HUDEP-2 (cell line): ENCODE data around the gene TSPAN4.

Experiments used
- DNase-seq, 76 experiments: peaks; one replicate each; lab custom pipeline; 2025; ENCODE audit not compliant: unreplicated experiment in 76 of 76; lab: John Stamatoyannopoulos, UW

The TSPAN4 gene

DNA sequence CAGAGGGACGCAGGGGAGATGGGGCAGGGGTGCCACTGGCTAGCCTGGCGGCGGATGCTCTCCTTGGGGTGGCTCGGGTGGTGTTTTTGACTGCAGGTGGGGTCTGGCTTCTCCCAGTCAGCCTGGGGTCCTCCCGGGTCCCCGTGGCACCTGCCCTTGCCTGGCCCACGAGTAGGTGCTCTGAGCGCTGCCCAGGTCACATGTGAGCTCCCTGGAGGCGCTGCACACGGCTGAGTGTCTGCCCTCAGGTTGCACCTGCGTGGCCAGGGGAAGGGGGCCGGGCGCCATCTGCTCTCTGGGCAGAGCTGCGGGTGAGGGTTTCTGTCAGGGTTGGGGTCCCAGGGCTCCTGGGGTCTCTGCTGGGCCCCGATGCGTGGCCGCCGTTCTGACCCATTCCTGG, 5.2 kb downstream of the TSPAN4 start:
- no peak for DNase-seq

DNA sequence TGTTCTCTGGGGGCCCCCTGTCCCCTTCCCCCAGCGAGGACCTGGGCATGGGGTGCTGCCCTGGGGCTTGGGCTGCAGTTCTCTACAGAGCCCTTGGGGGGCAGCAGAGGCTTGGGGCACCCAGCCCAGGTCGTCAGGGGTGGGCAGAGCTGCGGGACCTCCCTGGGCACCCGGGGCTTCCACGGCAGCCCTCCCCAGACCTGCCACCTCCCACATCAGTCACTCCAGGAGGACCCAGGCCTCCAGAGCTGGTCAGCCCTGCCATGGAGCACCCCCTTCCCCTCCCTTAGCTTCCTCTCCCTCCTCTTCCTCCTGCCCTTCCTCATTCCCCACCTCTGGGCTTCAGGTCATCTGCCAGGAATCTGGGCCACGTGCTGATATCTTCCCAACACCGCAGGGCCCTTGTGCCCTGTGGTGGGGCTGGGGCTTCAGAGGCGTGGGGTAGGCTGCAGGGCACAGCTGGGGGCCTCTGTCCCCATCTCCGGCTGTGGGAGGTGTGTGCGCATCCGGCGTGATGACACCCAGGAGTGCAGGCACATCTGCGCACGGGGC, 5.8 kb downstream of the TSPAN4 start:
- peak in 28 of 76 experiments; percentile 12 to 59 (median 35) for DNase-seq

DNA sequence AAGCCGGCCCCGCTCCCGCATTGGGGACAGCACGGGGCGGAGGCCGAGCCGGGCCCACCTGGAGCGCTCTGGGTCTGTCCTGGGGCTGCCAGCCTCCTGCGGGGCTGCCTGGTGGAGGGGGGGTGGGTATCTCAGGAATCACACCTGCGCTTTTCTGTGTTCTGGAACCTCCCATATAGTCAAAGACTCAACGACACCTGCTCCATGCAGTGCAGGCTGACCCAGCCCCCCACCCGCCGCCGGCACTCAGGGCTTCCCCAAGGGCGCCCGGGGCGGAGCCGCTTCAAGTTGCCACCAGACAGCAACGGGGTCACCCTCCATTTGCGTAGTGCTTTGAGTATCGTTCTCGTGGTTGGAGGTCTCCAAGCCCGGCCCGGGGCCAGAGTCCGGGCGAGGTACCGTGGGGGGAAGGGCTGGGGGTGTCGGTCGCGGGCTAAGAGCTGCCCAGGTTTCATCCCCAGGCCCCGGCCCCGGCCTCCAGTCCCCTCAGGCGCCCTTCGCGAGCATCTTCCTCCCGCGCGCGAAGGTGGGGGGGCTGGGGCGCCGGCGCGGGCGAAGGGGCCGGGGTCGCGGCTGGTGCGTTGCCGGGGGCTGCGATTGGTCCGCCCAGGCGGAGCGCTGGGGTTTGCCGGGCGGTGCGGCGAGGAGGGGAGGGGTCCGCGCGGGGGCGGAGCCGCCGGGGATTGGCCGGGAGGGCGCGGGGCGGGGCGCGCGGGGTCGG, 6.6 kb downstream of the TSPAN4 start:
- DNase-seq, result no peak

- DNase-seq, result no peak
Observed at GRCh38 chr11:849951-850774, 7.5 kb downstream of the TSPAN4 start.

DNA sequence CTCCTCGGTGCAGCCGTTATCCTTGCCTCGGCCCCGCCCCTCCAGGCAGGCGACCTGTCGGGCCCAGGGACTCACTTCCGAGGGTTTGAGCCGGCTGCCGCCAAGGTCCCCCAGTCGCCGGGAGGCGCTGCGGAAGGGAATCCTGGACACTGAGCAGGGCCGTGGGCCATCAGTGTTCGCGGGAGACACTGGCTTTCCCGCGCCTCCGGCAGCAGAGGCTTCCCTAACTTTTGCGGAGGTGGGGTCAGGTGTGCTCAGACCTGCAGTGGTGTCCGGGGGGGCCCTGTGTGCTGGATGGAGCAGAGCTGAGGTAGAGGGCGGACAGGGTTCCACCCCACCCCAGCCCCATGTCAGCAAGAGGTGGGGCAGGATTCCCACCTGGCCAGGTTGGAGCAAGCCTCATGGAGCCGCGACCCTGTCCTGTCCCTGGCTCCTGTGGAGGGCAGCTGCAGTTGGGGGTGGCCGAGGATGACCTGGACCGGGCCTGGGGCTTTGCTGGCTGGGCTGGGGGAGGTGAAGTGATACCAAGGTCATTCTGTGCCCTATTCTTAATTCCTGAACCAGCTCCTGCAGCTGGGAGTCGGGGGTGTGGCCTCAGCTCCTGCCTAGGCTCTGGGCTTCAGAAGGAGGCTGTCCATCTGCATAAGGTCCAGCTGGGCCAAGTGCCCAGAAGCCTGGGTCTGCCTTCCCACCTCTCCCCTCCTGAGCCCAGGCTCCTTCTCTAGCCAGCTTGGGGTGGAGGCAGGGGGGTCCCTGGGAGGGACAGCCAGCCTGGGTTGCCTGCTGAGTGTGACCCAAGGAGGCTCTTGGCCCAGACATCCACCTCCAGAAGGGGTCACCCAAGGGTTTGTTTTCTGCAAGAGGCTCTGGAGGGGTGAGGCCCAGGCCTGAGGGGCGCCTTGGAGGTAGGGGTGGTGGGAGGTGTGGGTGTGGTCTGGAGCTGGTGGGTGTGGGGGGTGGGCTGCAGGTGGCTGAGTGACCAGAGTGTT, 8.4 kb downstream of the TSPAN4 start:
- peak in 13 of 76 experiments; percentile 2 to 31 (median 20) for DNase-seq

DNA sequence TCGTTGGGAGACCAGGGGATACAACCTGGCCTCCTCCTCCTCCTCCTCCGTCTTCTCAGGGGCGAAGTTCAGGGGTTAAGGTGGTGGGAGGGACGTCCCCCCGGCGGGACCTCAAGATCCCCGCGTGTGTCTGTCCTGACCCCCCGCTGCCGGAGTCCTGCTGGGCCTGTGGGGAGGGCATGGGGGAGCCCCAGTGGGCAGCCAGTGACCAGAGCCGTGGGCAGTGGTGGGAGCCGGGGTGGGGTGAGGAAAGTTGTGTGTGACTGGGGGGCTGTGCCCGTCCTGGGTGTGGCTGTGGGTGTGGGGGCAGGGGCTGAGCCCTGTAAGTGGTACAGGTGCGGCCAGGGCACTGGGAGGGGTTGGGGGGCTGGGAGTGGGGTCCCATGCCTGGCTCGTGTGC, 10.1 kb downstream of the TSPAN4 start:
- no peak for DNase-seq

DNA sequence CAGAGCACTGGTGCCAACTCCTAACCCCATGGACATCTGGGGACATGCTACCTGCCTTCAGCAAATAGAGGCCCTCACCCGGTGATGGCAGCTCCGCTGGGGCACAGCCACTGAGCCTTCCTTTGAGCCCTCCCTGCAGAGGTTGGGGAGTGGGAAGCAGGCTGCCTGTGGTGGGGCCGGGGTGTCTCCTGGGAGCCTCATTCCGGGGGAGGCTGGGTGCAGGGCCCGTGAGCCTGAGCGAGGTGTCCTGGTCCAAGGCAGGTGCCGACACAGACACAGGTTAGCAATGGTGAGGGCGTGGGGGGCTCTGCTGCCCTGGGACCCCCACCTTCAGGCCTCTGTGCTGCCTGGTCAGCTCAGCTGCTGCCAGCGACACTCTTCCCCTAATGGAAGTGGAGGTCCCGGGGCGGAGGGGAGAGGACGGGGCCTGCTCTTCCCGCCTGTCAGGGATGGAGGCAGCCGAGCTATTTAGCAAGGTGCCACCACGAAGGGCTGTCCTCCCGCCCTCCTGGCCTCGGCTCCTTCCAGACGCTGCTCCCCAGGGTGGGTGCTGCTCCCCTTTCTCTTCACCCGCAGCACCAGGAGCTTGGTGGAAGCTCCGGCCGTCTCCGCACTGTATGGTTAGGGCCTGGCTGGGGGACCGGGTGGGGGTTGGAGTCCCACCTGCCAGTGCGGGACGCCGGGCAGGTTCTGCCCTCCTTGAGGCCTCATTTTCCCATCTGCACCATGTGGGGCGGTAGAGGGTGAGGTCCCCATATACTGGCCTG, 11.2 kb downstream of the TSPAN4 start:
- no peak for DNase-seq

GRCh38 chr11:854601-855329, 12.1 kb downstream of the TSPAN4 start:
- no peak for DNase-seq

DNA sequence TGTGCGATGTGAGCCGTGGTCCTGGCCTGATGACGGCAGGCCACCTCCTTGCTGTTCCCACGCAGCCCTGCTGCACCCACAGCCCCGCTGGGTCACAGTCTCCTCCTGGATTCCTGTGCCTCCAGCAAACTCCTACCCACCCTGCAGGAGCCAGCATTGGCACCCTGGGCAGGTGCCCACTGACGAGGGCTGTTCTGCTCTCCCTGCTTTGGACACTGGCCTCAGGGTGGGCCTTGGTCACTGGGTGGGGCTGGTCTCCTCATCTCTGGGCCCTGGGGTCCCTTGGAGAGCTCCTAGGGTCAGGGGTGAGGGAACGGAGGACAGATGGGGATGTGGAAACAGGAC, 12.7 kb downstream of the TSPAN4 start:
- no peak for DNase-seq

GRCh38 chr11:855796-856195, 13.1 kb downstream of the TSPAN4 start:
- DNase-seq, result no peak

DNA sequence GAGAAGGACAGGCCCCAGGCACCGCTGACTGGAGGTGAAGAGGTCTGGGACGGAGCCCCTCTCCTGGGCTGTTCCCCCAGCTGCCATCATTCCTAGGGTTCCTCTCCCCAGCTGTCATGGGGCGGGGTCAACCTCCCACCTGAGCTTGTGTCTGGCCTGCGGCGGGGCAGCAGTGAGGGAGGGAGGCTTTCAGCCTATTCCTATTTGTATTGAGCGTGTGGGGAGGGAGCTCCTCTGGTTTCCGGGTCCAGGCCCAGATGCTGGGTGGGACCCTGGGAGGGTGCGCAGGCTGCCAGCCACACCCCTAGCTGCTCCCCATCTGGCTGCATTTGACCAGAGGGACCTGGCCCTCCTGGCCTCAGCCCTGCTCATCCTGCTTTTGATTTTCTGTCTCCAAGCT, 13.7 kb downstream of the TSPAN4 start:
- DNase-seq, result no peak

GRCh38 chr11:858053-858761, 15.6 kb downstream of the TSPAN4 start:
- no peak for DNase-seq

- DNase-seq, result no peak
Observed at GRCh38 chr11:858762-859339, 16.2 kb downstream of the TSPAN4 start.

- peak in 73 of 76 experiments; percentile 30 to 92 (median 83) for DNase-seq
Observed at GRCh38 chr11:859394-860131, 16.9 kb downstream of the TSPAN4 start.

GRCh38 chr11:860234-861104, 17.8 kb downstream of the TSPAN4 start:
- peak in 13 of 76 experiments; percentile 20 to 54 (median 30) for DNase-seq

DNA sequence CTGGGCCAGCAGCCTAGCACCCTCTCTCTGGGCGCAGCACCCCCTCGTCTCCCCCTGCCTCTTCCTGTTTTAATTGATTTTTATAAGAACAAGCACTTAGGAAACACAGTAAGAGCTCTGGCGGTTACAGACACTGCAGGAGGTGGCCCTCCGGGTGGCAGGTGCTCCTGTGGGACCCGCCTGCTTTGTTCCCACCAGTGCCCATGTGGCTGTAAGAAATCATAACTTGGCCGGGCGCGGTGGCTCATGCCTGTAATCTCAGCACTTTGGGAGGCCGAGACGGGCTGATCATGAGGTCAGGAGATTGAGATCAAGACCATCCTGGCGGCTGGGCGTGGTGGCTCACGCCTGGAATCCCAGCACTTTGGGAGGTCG, 18.4 kb downstream of the TSPAN4 start:
- peak in 2 of 76 experiments; percentile 20 to 23 for DNase-seq
